Measurements from ENCODE around the gene PPP6R3. TPM values are rescaled to one million over a fixed set of nuclear protein-coding genes. Genes with fewer than 3 reads are reported as not detected.
"Not testable (repeated sequence)": the region's sequence is repeated elsewhere in the genome, so short reads cannot be mapped to it uniquely, and the experiment has no call there.

The PPP6R3 gene
- total RNA-seq, 1 donor from 2014 or later: 142 TPM

DNA sequence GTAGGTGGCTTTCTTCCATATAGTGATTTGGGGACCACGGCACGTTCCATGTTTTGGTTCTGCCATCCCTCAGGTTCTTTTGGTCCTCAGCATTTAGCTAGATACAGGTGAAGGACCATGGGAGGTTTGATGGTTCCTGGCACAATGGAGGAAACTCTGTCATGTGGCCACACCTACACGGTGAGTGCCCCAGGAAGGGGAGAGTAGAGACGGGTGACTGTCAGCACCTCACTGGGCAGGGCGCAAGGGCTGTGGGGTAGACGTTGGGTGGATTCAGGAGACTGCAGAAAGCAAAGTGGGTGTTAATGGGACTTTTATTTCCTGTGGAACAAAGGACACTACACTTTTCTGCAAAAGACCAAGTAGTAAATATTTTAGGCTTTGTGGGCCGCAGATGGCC is 73.4 kb downstream of the PPP6R3 start:
- Mint-ChIP-seq H3K4me1 (ENCODE audit: low read depth) (peaks cover 56% of the 10 kb centered on the region), H3K9me3 (no peaks in the 10 kb centered on the region), H3K27me3 (ENCODE audit: insufficient read depth) (no peaks in the 10 kb centered on the region), H3K36me3 (ENCODE audit: low read depth) (peaks cover 32% of the 10 kb centered on the region), H3K27ac (peak overlapping the region; percentile 51), H3K4me3 (no peak overlapping the region)
- no peak for DNase-seq (ENCODE audit: low spot score)
- intact Hi-C loops (cut with micrococcal nuclease): no loop called here

DNA sequence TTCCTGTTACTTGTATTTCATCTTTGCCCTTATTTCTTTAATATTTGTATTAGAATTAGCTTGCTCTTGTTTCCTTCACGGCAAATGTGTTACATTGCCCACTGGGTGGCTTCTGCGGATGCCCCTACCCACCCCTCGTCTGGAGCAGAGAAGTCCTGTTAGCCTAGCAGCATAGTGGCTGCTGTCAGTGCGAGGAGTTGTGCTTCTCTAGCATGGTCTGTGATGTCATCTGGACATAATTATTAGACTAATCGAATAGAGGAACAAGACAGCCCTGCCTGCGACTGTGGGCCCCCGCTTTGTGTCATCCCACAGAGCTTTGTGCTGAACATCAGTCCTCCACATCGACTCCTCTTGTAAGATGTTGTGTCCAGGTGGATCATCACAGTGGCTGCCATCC is 74.5 kb downstream of the PPP6R3 start:
- Mint-ChIP-seq H3K36me3 (ENCODE audit: low read depth) (peaks cover 34% of the 10 kb centered on the region), H3K27ac (peak overlapping the region; percentile 11), H3K4me3 (no peak overlapping the region), H3K4me1 (ENCODE audit: low read depth) (peaks cover 55% of the 10 kb centered on the region), H3K27me3 (ENCODE audit: insufficient read depth) (no peaks in the 10 kb centered on the region), H3K9me3 (no peaks in the 10 kb centered on the region)
- DNase-seq (ENCODE audit: low spot score): no peak
- intact Hi-C loops (cut with micrococcal nuclease): no loop called here

DNA sequence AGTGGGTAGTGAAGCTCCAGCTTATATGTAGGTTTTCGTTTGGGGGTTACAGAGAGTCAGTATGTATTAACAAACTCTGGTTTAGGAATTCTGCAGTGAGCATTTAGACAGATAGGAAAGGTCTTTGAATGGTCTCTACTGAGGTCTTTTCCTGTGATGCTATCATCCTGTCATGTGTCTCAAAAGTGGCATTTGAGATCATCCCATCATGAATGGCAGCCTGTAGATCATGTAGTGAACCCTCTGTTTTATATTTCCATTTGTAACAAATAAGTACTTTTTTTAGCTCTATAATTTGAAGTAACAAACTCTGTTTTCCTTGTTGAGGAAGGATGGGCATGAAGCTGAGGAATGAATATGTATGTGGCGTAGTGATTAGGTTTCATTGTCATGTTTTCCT is 76.2 kb downstream of the PPP6R3 start:
- Mint-ChIP-seq H3K4me1 (ENCODE audit: low read depth) (peaks cover 62% of the 10 kb centered on the region), H3K4me3 (no peak overlapping the region), H3K27ac (no peak overlapping the region), H3K9me3 (no peaks in the 10 kb centered on the region), H3K27me3 (ENCODE audit: insufficient read depth) (no peaks in the 10 kb centered on the region), H3K36me3 (ENCODE audit: low read depth) (peaks cover 42% of the 10 kb centered on the region)
- intact Hi-C loops (cut with micrococcal nuclease): no loop called here
- no peak for DNase-seq (ENCODE audit: low spot score)

DNA sequence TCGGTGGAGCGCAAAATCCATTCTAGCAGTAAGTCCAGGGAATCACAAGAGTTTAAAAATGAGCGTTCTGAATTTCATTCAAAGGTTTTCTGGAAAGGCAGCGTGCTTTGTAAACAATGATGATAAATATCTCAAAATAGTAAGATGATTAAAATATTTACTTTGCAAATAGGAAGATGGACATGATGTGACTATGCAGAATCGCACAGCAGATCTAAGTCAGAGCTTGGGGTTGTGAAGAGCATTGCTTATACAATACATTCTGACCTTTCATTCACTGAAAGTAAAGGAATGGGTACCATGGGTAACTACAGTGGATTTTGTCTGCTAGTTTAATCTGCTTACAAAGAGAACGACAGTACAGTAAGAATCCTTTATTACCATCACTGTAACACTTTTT is 77.5 kb downstream of the PPP6R3 start:
- intact Hi-C loops (cut with micrococcal nuclease): no loop called here
- peak overlapping the region; percentile 9 for H3K27ac Mint-ChIP-seq
- H3K27me3 Mint-ChIP-seq (ENCODE audit: insufficient read depth): no peaks in the 10 kb centered on the region
- DNase-seq (ENCODE audit: low spot score): no peak
- no peaks in the 10 kb centered on the region for H3K9me3 Mint-ChIP-seq
- H3K4me1 Mint-ChIP-seq (ENCODE audit: low read depth): peaks cover 58% of the 10 kb centered on the region
- H3K36me3 Mint-ChIP-seq (ENCODE audit: low read depth): peaks cover 46% of the 10 kb centered on the region
- H3K4me3 Mint-ChIP-seq: no peak overlapping the region

DNA sequence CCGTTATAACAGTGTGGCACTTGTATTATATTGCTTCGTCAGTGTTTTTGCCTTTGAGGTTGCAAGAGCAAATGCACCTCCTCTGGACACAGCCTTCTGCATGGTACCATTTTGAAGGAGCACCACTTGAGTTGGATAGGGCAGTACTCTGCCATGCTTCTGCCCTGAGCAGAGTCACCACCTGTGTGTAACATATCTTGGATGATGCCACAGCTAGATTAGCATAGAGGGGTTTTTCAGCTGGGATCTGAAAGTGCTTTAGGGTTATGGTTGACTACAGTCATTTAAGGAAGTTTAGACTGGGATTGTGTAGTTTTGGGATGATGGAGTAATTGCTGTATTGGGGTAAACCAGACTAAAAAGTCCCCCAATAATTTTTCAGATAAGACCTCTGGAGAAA is 78.8 kb downstream of the PPP6R3 start:
- Mint-ChIP-seq H3K27ac (peak overlapping the region; percentile 24), H3K36me3 (ENCODE audit: low read depth) (peaks cover 50% of the 10 kb centered on the region), H3K4me3 (no peak overlapping the region), H3K27me3 (ENCODE audit: insufficient read depth) (no peaks in the 10 kb centered on the region), H3K4me1 (ENCODE audit: low read depth) (peaks cover 48% of the 10 kb centered on the region), H3K9me3 (no peaks in the 10 kb centered on the region)
- intact Hi-C loops (cut with micrococcal nuclease): no loop called here
- no peak for DNase-seq (ENCODE audit: low spot score)

DNA sequence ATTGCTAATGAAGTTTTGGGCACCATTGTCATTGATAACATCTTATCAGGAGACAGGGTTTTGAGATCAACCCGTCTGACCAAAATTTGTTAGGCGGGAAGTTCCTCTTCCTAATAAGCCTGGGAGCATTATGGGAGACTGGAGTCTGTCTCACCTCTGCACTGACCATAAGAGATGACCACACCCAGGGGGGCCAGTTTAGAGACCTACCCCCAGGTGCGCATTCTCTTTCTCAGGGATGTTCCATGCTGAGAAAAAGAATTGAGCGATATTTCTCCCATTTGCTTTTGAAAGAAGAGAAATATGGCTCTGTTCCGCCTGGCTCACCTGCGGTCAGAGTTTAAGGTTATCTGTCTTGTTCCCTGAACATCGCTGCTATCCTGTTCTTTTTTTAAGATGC is 80.0 kb downstream of the PPP6R3 start:
- H3K27me3 Mint-ChIP-seq (ENCODE audit: insufficient read depth); H3K9me3 Mint-ChIP-seq; DNase-seq (ENCODE audit: low spot score); H3K4me3 Mint-ChIP-seq; intact Hi-C loops (cut with micrococcal nuclease): not testable (repeated sequence)
- H3K27ac Mint-ChIP-seq: peak overlapping the region; percentile 59
- H3K4me1 Mint-ChIP-seq (ENCODE audit: low read depth): peaks cover 50% of the 10 kb centered on the region
- peaks cover 51% of the 10 kb centered on the region for H3K36me3 Mint-ChIP-seq (ENCODE audit: low read depth)

DNA sequence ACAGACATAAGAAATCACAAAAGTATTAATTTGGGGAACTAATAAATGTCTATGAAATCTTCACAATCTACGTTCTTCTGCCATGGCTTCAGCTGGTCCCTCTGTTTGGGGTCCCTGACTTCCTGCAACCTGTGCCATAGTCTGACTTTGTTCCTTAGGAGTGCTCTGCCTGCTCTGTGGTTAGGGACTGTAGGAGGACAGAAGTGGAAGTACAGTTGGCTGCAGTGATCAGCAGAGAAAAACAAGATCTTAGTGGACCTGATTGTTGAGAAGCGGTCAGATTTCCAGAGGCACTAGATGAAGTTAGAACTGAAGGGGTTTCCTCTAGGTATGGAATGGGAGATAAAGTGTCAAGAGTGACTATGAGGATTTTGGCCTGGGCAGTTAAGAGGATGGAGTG is 80.6 kb downstream of the PPP6R3 start:
- Mint-ChIP-seq H3K36me3 (ENCODE audit: low read depth) (peaks cover 52% of the 10 kb centered on the region), H3K9me3 (no peaks in the 10 kb centered on the region), H3K27me3 (ENCODE audit: insufficient read depth) (no peaks in the 10 kb centered on the region), H3K4me1 (ENCODE audit: low read depth) (peaks cover 51% of the 10 kb centered on the region), H3K4me3 (no peak overlapping the region), H3K27ac (peak overlapping the region; percentile 81)
- intact Hi-C loops (cut with micrococcal nuclease): no loop called here
- DNase-seq (ENCODE audit: low spot score): no peak

DNA sequence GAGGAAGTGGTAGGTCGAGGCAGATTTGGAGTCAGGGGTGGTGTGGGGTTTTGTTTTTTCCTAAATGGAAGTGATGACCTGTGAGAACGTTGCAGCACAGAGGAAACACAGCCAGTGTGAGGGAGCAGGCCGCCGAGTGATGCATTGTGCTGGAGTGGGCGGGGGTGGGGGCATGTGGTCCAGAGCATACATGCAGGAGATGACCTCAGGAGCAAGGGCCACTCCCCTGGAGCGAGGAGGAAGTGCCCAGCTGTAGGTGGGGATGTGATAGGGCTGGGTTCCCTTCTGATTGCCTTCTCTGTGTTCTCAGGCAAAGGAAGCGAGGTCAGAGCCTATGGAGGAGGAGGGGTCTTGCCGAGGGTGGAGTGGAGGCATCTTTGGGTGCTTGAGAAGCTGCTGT is 81.4 kb downstream of the PPP6R3 start:
- Mint-ChIP-seq H3K27me3 (ENCODE audit: insufficient read depth) (no peaks in the 10 kb centered on the region), H3K9me3 (no peaks in the 10 kb centered on the region), H3K4me1 (ENCODE audit: low read depth) (peaks cover 51% of the 10 kb centered on the region), H3K27ac (peak overlapping the region; percentile 81), H3K36me3 (ENCODE audit: low read depth) (peaks cover 56% of the 10 kb centered on the region), H3K4me3 (no peak overlapping the region)
- intact Hi-C loops (cut with micrococcal nuclease): no loop called here
- no peak for DNase-seq (ENCODE audit: low spot score)

DNA sequence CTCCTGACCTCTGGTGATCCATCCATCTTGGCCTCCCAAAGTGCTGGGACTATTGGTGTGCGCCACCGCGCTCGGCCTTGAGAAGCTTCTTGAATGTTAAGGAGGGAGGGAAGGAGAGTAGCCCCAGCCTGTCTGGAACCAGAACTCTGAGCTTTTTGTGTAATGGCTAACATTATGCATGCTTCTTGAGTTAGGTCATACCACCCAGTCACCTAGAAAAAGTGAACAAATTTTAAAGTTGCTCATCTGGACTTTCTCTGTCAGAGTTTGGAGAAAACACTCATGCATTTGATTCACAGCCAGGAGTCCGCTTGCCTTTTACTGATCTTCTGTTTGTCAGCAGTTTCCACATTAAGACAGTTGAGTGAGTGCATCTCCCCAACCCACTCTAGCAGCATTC is 82.1 kb downstream of the PPP6R3 start:
- Mint-ChIP-seq H3K9me3 (no peaks in the 10 kb centered on the region), H3K27ac (no peak overlapping the region), H3K27me3 (ENCODE audit: insufficient read depth) (no peaks in the 10 kb centered on the region), H3K4me1 (ENCODE audit: low read depth) (peaks cover 57% of the 10 kb centered on the region), H3K4me3 (no peak overlapping the region), H3K36me3 (ENCODE audit: low read depth) (peaks cover 59% of the 10 kb centered on the region)
- intact Hi-C loops (cut with micrococcal nuclease): no loop called here
- no peak for DNase-seq (ENCODE audit: low spot score)

DNA sequence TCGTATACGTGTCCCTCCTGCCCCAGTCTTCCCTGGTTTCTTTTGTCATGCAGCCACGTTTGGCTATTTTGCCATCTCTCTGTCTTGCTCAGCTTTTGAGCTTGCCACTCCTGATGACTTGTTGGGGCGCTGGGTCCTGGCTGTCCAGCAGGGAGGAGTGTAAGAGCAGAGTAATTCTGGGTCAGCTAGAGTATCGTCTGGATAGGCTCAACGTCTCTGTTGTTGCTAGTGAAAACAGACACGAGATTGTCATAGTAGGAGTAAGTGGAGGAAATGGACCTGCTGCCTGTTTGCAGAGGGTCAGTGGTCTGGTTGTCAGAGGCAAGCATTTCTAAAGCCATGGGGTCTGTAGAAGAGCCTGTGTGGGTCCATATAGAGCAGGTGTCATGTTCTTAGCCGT is 83.0 kb downstream of the PPP6R3 start:
- intact Hi-C loops (cut with micrococcal nuclease): no loop called here
- H3K27me3 Mint-ChIP-seq (ENCODE audit: insufficient read depth): no peaks in the 10 kb centered on the region
- H3K4me3 Mint-ChIP-seq: no peak overlapping the region
- peak overlapping the region; percentile 49 for H3K27ac Mint-ChIP-seq
- no peaks in the 10 kb centered on the region for H3K9me3 Mint-ChIP-seq
- DNase-seq (ENCODE audit: low spot score): no peak
- peaks cover 61% of the 10 kb centered on the region for H3K36me3 Mint-ChIP-seq (ENCODE audit: low read depth)
- H3K4me1 Mint-ChIP-seq (ENCODE audit: low read depth): peaks cover 62% of the 10 kb centered on the region

DNA sequence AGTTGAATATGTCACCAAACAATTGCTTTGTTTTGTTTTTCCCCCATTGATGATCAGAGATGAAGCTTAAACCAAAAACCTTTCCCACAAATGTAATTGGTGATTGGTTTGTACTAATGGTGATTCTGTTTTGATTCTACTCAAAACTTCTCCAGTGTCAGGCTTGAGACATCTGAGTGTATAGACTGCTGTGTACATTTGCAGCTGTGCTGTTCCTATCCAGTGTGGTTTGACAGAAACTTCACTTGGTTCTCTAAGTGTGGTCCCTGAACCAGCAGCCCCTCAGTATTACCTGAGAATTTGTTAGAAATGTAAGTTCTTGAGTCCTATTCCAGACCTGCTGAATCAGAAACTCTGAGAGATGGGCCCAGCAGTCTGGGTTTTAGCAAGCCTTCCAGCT is 84.8 kb downstream of the PPP6R3 start:
- DNase-seq (ENCODE audit: low spot score): no peak
- intact Hi-C loops (cut with micrococcal nuclease): no loop called here
- no peaks in the 10 kb centered on the region for H3K9me3 Mint-ChIP-seq
- peaks cover 70% of the 10 kb centered on the region for H3K4me1 Mint-ChIP-seq (ENCODE audit: low read depth)
- H3K27ac Mint-ChIP-seq: peak overlapping the region; percentile 13
- H3K4me3 Mint-ChIP-seq: no peak overlapping the region
- H3K36me3 Mint-ChIP-seq (ENCODE audit: low read depth): peaks cover 63% of the 10 kb centered on the region
- H3K27me3 Mint-ChIP-seq (ENCODE audit: insufficient read depth): no peaks in the 10 kb centered on the region

DNA sequence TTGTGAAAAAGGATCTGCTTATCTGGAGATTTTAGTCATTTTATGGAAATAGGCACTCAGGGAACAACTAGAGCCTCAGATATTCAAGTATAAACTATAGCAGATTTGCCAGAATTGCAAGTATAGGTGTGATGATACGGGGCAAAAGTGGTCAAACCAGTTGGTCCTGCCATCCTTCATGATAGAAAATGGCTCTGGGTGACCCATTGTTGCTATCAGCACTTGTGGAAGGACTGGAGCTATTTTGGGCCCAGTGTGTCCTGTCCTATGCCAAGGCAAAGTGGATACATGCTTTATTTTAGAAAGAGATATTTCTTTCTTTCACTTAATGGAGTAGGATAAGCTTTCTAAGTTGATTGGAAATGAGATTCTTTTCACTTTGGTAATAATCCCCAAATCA is 85.2 kb downstream of the PPP6R3 start:
- intact Hi-C loops (cut with micrococcal nuclease): loop anchor here (2.0 kb wide), 1 partner anchor 17 kb away; no protein-coding TSS in a partner anchor
- Mint-ChIP-seq H3K4me1 (ENCODE audit: low read depth) (peaks cover 72% of the 10 kb centered on the region), H3K36me3 (ENCODE audit: low read depth) (peaks cover 64% of the 10 kb centered on the region), H3K9me3 (no peaks in the 10 kb centered on the region), H3K27ac (peak overlapping the region; percentile 13), H3K4me3 (no peak overlapping the region), H3K27me3 (ENCODE audit: insufficient read depth) (no peaks in the 10 kb centered on the region)
- DNase-seq (ENCODE audit: low spot score): no peak

DNA sequence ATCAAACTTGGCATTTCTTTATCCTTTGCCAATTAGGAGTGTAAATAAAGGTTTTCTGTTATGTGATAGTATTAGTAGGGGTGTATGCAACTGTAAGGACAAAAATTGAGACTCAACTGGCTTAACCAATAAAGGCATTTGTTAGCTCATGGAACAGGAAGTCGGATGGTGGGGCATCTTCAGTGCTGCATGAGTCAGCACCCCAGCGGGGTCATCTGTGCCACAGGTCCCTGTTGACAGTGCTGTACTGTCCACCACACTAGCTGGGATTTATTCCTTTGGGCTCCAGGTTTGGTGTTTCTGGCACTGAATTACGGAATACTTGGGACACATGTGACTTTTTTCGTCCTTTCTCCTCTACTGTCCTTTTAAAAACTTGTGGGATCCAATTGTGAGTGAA is 86.0 kb downstream of the PPP6R3 start:
- DNase-seq (ENCODE audit: low spot score): no peak
- Mint-ChIP-seq H3K4me3 (no peak overlapping the region), H3K27ac (peak overlapping the region; percentile 53), H3K27me3 (ENCODE audit: insufficient read depth) (no peaks in the 10 kb centered on the region), H3K4me1 (ENCODE audit: low read depth) (peaks cover 69% of the 10 kb centered on the region), H3K36me3 (ENCODE audit: low read depth) (peaks cover 60% of the 10 kb centered on the region), H3K9me3 (no peaks in the 10 kb centered on the region)
- intact Hi-C loops (cut with micrococcal nuclease): loop anchor here (2.0 kb wide), 1 partner anchor 18 kb away; no protein-coding TSS in a partner anchor

DNA sequence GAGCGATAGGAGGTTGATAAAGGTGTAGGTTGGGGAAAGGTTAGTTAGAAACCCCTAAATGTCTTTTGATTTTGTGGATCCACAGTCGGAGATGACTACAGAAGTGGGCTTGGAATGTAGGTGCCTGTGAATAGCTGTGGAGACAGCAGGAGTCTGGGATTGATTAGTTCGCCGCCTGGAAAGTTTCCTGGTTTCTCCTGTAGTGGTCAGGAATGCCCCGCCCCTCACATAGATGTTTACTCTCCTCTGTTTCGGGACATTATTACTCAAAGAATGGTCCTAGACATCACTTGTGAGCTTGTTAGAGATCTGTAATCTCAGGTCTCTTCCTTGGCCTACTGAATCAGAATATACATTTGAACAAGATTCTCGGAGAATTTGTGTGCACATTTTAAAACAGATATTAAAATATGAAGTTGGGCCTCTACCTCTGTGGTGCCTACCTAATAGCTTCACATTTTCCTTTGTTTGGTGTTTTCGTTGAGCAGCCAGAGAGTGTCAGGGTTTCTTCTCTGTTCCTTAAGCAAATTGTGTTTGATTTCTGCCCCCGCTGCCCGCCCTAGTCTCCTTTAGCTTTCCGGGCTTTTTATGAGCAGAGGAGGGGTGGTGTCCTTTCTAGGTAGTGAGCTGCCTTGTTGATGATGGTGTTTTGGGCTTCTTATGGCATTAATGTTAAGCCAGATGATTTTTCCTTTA is 89.4 kb downstream of the PPP6R3 start:
- intact Hi-C loops (cut with micrococcal nuclease): loop anchor here (2.0 kb wide), 3 partner anchors 19 to 89 kb away; partner anchors contain the start of gene PPP6R3
- Mint-ChIP-seq H3K27me3 (ENCODE audit: insufficient read depth) (no peaks in the 10 kb centered on the region), H3K9me3 (no peaks in the 10 kb centered on the region), H3K36me3 (ENCODE audit: low read depth) (peaks cover 62% of the 10 kb centered on the region), H3K4me1 (ENCODE audit: low read depth) (peaks cover 70% of the 10 kb centered on the region), H3K27ac (peak overlapping the region; percentile 90), H3K4me3 (peak overlapping the region; percentile 64)
- no peak for DNase-seq (ENCODE audit: low spot score)

All from activated T-helper 1 cell treated with anti-CD3 and anti-CD28 coated beads, Interleukin-12 subunit alpha, Interleukin-12 subunit beta, Interleukin-2, Interleukin-4 antibody, amounts not matched to agents 30 ng/mL and 10 ng/mL and 1 ng/mL, durations not matched to agents 14 hours and 24 hours and 36 hours (primary cell).